Measurements from ENCODE around the gene RNASE13.

Gene RNASE13

GRCh38 chr14:21033133-21033698 is 1.4 kb downstream of the RNASE13 start:
- Histone ChIP-seq H3K4me3 (ENCODE audit: low read depth, low read length) (no peak overlapping the region), H3K27me3 (no peaks in the 10 kb centered on the region), H3K9me3 (no peaks in the 10 kb centered on the region), H3K36me3 (no peaks in the 10 kb centered on the region), H3K4me1 (no peaks in the 10 kb centered on the region)
- no peak for DNase-seq
- TF ChIP-seq, protein P1, sequence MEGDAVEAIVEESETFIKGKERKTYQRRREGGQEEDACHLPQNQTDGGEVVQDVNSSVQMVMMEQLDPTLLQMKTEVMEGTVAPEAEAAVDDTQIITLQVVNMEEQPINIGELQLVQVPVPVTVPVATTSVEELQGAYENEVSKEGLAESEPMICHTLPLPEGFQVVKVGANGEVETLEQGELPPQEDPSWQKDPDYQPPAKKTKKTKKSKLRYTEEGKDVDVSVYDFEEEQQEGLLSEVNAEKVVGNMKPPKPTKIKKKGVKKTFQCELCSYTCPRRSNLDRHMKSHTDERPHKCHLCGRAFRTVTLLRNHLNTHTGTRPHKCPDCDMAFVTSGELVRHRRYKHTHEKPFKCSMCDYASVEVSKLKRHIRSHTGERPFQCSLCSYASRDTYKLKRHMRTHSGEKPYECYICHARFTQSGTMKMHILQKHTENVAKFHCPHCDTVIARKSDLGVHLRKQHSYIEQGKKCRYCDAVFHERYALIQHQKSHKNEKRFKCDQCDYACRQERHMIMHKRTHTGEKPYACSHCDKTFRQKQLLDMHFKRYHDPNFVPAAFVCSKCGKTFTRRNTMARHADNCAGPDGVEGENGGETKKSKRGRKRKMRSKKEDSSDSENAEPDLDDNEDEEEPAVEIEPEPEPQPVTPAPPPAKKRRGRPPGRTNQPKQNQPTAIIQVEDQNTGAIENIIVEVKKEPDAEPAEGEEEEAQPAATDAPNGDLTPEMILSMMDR (IDR thresholded peaks at IDR 0.05; ENCODE audit: low read depth, low read length) = no peak

DNA sequence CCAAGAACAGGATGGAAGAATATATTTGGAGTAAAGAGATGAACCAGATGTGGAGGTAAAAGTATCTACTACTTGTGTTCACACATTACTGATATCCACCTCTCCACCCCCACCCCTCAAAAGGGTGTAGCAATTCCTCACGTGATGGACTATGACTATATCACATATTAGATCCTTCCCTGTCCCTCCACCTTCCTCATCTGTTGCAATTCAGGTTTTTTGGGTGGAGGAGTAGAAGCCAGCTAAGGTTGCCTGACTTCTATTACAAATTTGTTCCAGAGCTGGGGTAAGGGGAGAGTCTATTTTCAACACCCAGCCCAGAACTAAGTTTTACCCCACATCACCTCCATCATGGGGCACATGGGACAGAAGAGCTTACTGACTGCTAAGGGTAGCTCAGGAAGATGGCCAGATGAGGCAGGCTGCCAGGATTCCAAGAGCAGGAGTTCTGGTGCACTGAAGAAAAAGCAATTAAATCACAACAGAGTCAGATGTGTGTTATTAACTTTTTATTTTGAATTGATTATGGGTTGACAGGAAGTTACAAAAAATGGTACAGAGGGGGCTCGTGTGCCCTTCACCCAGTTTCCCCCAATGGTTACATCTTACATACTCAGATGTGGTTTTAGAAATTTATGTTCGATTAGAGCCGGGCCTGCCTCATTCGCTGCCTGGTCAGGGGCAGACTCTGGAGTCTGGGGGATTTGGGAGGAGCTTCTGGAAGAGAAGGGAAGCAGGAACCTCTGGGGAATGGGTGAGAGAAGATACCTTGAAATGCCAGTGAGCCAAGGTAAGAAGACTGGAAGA is 2.1 kb downstream of the RNASE13 start:
- Histone ChIP-seq H3K9me3 (no peaks in the 10 kb centered on the region), H3K36me3 (no peaks in the 10 kb centered on the region), H3K27me3 (no peaks in the 10 kb centered on the region), H3K4me3 (ENCODE audit: low read depth, low read length) (no peak overlapping the region), H3K4me1 (no peaks in the 10 kb centered on the region)
- DNase-seq = no peak
- TF ChIP-seq, protein P1 (IDR thresholded peaks at IDR 0.05; ENCODE audit: low read depth, low read length) = no peak

DNA sequence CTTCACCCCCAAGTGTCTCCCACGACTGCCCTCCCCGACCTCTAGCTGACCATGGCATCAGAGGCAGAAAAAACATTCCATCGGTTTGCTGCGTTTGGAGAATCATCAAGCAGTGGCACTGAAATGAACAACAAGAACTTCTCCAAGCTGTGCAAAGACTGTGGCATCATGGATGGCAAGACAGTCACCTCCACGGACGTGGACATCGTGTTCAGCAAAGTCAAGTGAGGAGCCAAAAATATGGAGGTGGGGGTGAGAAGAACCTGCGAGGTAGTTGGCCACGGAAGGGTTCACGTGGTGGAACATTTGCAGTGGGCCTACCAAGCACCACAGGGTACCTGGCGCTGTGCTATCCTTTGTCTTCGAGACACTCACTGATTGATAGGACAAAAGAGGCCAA is 4.1 kb downstream of the RNASE13 start:
- H3K9me3 ChIP-seq = no peaks in the 10 kb centered on the region
- no peaks in the 10 kb centered on the region for H3K4me1 ChIP-seq
- TF ChIP-seq, protein P1 (IDR thresholded peaks at IDR 0.05; ENCODE audit: low read depth, low read length) = no peak
- no peak for DNase-seq
- H3K4me3 ChIP-seq (ENCODE audit: low read depth, low read length) = no peak overlapping the region
- H3K36me3 ChIP-seq = no peaks in the 10 kb centered on the region
- H3K27me3 ChIP-seq = no peaks in the 10 kb centered on the region

- no peaks in the 10 kb centered on the region for H3K27me3 ChIP-seq
- TF ChIP-seq, protein P1 (IDR thresholded peaks at IDR 0.05; ENCODE audit: low read depth, low read length) = no peak
- no peak for DNase-seq
These were observed 4.7 kb downstream of the RNASE13 start, which contains the start of gene TPPP2 for GRCh38 chr14:21029917-21030316. TPPP2 (plus strand) TSS chr14:21030217; CDS start chr14:21030582, 365 bp downstream.

GRCh38 chr14:21026988-21027315 is 7.7 kb downstream of the RNASE13 start:
- TF ChIP-seq, protein P1 (IDR thresholded peaks at IDR 0.05; ENCODE audit: low read depth, low read length) = no peak
- H3K4me1 ChIP-seq = no peaks in the 10 kb centered on the region
- DNase-seq = no peak
- no peaks in the 10 kb centered on the region for H3K27me3 ChIP-seq
- no peaks in the 10 kb centered on the region for H3K36me3 ChIP-seq
- no peaks in the 10 kb centered on the region for H3K9me3 ChIP-seq
- no peak overlapping the region for H3K4me3 ChIP-seq (ENCODE audit: low read depth, low read length)

More at GRCh38 chr14:21029917-21030316, 4.7 kb downstream of the RNASE13 start, which contains the start of gene TPPP2:
- Histone ChIP-seq H3K36me3 (no peaks in the 10 kb centered on the region), H3K4me3 (ENCODE audit: low read depth, low read length) (no peak within 1 kb of the TSS), H3K9me3 (no peaks in the 10 kb centered on the region), H3K4me1 (no peaks in the 10 kb centered on the region)
